Midbrain (tissue), 1 donor: ENCODE results near the gene LBHD1.
"Not testable (repeated sequence)": the region's sequence is repeated elsewhere in the genome, so short reads cannot be mapped to it uniquely, and the experiment has no call there.

Experiments
- DNase-seq: peaks from one replicate; lab custom pipeline; 2025; lab: John Stamatoyannopoulos, UW

Gene LBHD1

GRCh38 chr11:62671608-62672389, at the start of gene LBHD1, which contains the start of gene UQCC3:
Gene LBHD1 (minus strand): TSS chr11:62672267. CDS start chr11:62670031, 2,236 bp downstream.
Gene UQCC3 (plus strand): TSS chr11:62671673. CDS start chr11:62671746, 73 bp downstream.
- DNase-seq: peak; percentile 84

- DNase-seq: no peak
Measured at GRCh38 chr11:62719302-62719978, 47.4 kb upstream of the LBHD1 start.

DNA sequence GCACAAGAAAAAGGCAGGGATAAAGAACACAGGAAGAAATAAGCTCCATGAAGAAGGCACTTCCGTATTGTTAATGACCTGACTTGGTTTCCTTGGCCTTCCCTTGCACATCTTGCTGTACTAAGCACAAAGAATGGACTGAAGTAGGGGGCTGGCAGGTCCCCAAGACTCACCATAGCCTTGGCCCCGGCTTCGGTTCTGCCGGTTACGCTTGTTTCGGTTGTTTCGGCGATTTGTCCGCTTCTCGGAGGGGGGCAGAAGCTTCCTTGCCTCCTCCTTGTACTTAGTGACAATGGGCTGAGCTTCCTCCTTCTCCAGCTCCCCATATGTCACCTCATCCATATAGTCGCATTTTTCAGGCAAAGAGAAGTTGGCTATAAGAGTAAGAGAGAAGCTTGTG, 44.7 kb upstream of the LBHD1 start:
- no peak for DNase-seq

DNA sequence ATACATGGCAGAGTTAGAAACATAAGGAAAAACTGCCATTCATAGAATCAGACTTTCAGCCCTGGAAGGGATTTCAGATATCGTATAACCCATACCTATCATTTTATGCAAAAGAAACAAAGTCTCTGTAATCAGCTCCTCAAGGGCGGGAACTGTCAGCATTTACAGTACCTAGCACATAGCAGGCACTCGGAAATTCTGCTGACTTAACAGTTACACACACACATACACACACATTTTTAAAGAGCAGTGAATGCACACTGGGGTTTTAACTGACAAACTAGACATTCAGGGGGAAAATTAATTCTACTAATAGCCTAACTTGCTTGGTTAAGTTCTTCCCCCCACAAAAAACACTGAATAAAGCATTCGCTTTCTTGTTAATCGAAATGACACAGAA, 44.1 kb upstream of the LBHD1 start:
- DNase-seq: no peak

DNA sequence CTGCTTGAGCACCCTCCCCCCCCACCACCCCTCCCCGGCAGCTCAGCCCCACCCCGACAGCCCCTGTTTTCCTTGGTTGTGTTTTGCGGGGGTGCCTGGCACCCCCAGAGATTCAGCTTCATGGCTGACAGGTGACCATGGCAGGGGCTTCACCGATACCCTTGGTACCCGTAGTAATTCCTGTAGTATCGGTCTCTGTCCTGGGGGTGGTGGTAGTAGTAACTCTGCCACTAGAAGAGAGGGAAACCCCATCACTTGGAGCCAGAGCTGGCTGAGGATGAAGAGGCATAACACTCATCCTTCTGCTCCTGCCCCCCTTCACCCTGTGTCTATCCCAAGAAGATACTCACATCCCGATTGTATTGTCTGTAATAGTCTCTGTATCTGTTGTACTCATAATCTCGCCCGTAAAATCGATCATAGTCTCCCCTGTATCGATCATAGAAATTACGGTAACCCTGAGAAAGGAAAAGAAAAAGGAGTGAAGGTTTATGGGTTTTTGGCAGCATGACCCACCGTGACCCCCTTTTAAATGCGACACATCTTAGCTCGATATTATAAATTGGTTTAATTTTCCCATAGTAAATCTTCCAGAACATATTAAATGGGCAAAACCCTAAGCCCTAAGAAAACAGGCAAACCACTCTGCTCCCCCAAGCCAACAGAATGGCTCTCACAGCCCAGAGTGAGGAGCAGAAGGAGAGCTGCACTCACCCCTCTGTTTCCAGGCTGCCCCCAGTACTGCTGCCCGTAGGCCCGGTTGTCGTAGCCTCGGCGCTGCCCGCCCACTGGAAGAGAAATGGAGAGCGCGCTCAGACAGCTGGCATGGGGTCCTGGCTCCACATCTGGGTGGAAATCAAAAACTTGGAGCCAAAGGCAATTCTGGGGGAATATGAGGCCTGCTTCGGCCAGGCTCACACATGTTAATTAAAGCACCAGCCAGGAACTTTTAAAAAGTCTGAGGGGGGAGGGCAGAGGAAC, 43.4 kb upstream of the LBHD1 start:
- no peak for DNase-seq

DNA sequence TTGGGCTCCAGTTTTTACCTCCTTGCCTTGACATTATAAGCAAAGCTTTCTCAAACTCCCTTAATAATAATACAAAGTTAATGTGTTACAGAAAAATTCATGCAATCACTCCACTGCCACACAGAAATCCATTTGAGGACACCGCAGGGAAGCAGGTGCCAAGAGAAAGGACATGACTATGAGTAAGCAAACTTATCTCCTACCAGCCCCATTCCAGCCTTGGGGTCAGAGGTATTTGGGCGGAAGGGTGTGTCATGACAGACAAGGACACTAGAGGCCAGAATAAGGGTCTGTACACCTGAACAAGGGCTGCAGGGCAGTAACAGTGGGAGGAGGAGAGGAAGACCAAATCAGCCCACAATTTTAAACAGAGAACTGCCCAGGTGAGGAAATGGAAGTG, 41.3 kb upstream of the LBHD1 start:
- no peak for DNase-seq

GRCh38 chr11:62712861-62713260, 40.8 kb upstream of the LBHD1 start:
- no peak for DNase-seq

- no peak for DNase-seq
Measured at GRCh38 chr11:62712276-62712812, 40.3 kb upstream of the LBHD1 start.

- DNase-seq: no peak
Measured at GRCh38 chr11:62710001-62710345, 37.9 kb upstream of the LBHD1 start.

- peak; percentile 98 for DNase-seq
Measured at GRCh38 chr11:62709247-62710000, 37.4 kb upstream of the LBHD1 start.

DNA sequence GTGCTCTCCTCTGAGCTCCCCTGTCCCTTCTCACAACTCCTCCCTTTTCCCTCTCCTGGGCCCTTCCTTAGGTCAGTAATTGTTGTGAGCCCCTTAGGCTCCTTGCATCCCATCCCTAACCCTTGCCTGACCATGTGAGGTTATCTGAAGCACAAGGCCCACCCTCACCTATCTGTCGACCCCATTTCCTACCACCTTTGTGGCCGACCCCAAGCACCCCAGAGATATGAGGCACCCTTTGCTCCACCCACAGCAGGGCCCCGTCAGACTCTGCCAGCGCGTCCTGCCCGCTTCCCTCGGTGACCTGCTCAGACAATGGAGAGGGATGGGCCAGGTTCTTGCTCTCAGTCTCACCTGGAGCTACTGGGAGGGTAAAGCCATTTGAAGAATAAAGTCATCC, 36.7 kb upstream of the LBHD1 start:
- no peak for DNase-seq

- DNase-seq: no peak
Measured at GRCh38 chr11:62708392-62708791, 36.3 kb upstream of the LBHD1 start.

DNA sequence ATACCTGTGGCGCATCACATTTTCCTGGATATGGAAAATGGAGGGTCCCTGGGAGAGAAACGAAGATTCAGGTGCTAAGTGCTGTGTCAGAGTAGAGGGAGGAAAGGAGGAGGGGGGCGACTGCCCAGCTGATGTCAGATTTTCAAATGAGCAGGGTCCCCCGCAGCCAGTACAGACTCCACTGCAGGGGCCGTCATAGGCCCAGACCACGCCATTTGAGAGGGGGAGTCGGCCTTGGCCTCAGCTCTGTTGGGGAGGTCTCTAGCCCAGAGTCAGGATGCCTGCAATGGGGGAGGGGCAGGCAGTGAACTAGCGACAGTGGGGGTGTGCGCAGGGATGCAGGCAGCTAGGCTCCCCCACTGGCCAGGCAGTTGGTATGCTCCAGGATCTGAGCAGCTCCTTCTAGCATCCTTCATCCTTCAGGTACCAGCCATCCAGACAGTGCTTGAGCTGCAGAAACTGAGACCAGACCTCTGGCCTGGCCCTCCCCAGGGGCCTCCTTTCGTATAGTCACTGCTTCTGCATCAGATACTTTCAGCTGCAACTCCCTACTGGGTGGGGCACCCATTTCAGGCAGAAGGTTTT, 35.3 kb upstream of the LBHD1 start, which contains the start of the genes BSCL2 and GNG3:
Gene BSCL2, minus strand, starts transcription at position 148 of the 585 bp plus-strand sequence. CDS start 229 bp downstream, outside the sequence.
Gene GNG3, plus strand, starts transcription at position 400 of the 585 bp plus-strand sequence. CDS start 620 bp downstream, outside the sequence.
- peak; percentile 75 for DNase-seq

- DNase-seq: no peak
Measured at GRCh38 chr11:62706850-62707247, 34.8 kb upstream of the LBHD1 start.

- peak; percentile 96 for DNase-seq
Measured at GRCh38 chr11:62705880-62706849, 34.1 kb upstream of the LBHD1 start.

- no peak for DNase-seq
Measured at GRCh38 chr11:62705413-62705812, 33.3 kb upstream of the LBHD1 start.

- not testable (repeated sequence) for DNase-seq
Measured at GRCh38 chr11:62703921-62704320, 31.9 kb upstream of the LBHD1 start.

- DNase-seq: no peak
Measured at GRCh38 chr11:62702246-62702645, 30.2 kb upstream of the LBHD1 start.

- peak; percentile 59 for DNase-seq
Measured at GRCh38 chr11:62694455-62695167, 22.5 kb upstream of the LBHD1 start.
